GM18505 (cell line): ENCODE results near the gene AK4.

Experiments
- ATAC-seq: cut with Tn5 transposase; IDR thresholded peaks from one replicate; pipeline ENCODE4 v1.9.1; 2021; ENCODE audit not compliant: unreplicated experiment
- POLR2A ChIP-seq: IDR thresholded peaks from 4 replicates; pipeline ENCODE4 v1.6.1; 2011; ENCODE audit warnings: borderline replicate concordance; ENCODE audit not compliant: insufficient read depth, insufficient read length; ENCODE audit errors: extremely low read depth

The AK4 gene

GRCh38 chr1:65253800-65254319 is 105.9 kb downstream of the AK4 start:
- ATAC-seq, result peak; percentile 33
- TF ChIP-seq POLR2A, result no peak

- peak; percentile 98 for ATAC-seq
- TF ChIP-seq POLR2A, result no peak
These were observed 106.5 kb downstream of the AK4 start for GRCh38 chr1:65254320-65255034.

- no peak for ATAC-seq
- no peak for TF ChIP-seq POLR2A
These were observed 107.1 kb downstream of the AK4 start for GRCh38 chr1:65255035-65255655.

- no peak for ATAC-seq
- TF ChIP-seq POLR2A, result no peak
These were observed 107.7 kb downstream of the AK4 start for GRCh38 chr1:65255656-65256050.

- ATAC-seq, result no peak
- no peak for TF ChIP-seq POLR2A
These were observed 109.1 kb downstream of the AK4 start for GRCh38 chr1:65256860-65257708.

- TF ChIP-seq POLR2A, result no peak
- ATAC-seq, result no peak
These were observed 110.1 kb downstream of the AK4 start for GRCh38 chr1:65258106-65258505.

GRCh38 chr1:65259816-65260215 is 111.8 kb downstream of the AK4 start:
- no peak for ATAC-seq
- no peak for TF ChIP-seq POLR2A

GRCh38 chr1:65260851-65261473 is 113.0 kb downstream of the AK4 start:
- ATAC-seq, result peak; percentile 56
- TF ChIP-seq POLR2A, result no peak

- ATAC-seq, result no peak
These were observed 115.3 kb downstream of the AK4 start for GRCh38 chr1:65263286-65263685.

GRCh38 chr1:65264197-65264929 is 116.4 kb downstream of the AK4 start:
- TF ChIP-seq POLR2A, result no peak
- no peak for ATAC-seq

More at GRCh38 chr1:65263286-65263685, 115.3 kb downstream of the AK4 start:
- no peak for TF ChIP-seq POLR2A

GRCh38 chr1:65265296-65265650 is 117.3 kb downstream of the AK4 start:
- TF ChIP-seq POLR2A, result no peak
- ATAC-seq, result no peak

- ATAC-seq, result peak; percentile 51
- no peak for TF ChIP-seq POLR2A
These were observed 117.8 kb downstream of the AK4 start for GRCh38 chr1:65265651-65266351.

GRCh38 chr1:65266476-65266875 is 118.5 kb downstream of the AK4 start:
- ATAC-seq, result no peak
- no peak for TF ChIP-seq POLR2A

GRCh38 chr1:65267271-65267670 is 119.3 kb downstream of the AK4 start:
- no peak for TF ChIP-seq POLR2A
- ATAC-seq, result no peak
